Iris pigment epithelial cell (primary cell): ENCODE data around the gene ASCC3.

ENCODE experiments used
- DNase-seq: peaks from one replicate; pipeline ENCODE4 v3.0.0-alpha.2; 2011; ENCODE audit warnings: low read depth

Gene ASCC3

DNA sequence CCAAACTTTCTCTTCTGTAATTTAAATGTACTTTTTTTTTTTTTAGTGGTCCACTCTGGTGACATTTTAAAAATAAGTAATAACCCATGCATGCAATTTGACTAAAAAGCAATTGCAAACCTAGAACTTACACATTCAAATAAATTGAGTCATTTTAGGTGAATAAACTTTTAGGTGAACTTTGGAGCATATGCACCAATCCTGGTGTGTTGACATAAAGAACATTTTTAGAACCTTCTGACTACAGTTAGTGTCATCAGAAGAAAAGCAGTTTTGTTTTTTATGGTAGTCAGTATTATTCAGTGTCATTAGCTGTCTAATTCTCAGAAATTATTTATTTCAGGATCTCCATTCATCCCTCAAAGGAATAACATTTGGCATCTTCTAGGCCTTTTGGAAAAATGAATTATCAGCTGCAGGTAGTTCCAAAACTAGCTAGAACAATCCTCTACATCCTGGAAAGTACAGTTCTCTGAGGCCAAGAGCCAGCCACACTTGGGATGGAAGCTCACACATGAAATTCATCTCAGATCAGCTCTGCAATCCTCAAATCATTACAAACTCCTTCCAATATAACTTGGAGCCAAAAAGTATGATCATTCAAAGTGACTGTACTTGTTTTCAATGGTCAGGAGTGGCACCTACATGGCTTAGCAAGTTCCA, 378.0 kb downstream of the ASCC3 start:
- no peak for DNase-seq

DNA sequence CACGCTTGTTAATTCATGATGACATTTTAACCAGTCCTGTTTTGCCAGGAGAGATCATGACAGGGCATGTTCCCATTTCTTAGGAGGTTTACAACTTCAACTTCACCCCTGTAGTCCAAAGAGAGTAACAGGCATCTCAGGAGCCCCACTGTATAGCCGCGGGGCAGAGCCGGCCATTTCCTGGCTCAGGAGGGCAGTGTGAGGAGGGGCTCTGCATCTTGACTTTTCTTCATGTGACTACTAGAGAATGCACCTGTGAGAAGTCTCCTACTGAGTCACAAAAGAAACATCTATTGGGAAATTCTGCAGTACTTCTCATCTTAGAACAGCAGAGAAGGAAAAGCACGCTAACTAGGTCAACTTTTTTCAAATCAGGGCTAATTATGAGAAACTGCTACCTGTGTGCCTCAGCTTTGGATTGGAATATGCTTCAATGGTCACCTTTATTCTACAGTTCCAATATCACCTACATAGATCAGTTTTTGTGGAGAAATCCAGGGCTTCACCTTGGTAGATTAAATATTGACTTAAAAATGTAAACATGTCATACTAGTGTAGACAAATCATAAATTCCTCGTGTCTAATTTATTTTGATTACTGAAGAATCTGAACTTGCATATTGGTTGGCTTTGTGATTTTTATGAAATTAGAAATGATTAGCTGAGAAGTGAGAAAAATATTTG, 387.8 kb downstream of the ASCC3 start:
- DNase-seq, result no peak

DNA sequence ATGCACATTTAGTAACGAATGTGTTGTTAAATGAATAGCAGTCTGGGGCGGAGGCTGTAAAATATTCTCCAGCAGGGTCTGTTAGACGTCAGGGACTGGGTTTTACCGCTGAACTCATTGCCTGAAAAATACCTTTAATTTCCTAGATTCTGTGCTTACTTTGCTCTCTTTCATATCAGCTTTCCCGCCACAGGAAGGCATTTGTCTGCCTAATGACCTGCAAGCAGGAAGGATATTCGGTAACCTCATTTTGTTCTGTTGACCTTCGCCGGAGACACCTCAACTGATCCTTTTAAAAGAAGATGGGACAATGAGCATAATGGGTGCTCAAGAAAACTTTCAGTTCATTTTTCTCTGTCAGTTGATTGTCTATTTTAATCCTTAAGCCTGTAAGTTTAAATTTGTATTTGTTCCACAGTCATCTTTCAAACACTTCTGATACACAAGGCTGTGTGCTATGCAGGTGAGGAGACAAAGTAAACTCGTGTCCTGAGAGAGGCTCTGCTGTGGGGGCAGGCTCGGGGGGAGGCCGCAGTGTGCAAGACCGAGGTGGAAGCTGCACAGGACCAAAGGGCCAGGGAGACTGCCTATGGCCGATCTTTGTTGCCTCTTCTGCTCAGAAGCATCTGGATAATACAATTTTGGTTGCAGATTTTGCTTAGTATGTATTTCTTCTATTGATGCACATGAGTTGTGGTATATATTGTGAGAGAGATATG, 389.0 kb downstream of the ASCC3 start:
- DNase-seq, result no peak

DNA sequence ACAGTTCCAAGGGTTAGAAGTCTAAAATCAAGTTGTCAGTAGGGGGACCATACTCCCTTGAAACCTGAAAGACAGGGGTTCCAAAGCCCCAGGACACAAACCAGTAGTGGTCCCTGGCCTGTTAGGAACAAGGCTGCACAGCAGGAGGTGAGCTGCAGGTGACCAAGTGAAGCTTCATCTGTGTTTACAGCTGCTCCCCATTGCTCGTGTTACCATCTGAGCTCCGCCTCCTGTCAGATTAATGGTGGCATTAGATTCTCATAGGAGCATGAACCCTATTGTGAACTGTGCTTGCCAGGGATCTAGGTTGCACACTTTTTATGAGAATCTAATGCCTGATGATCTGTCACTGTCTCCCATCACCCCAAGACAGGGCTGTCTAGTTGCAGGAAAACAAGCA, 391.1 kb downstream of the ASCC3 start:
- no peak for DNase-seq

DNA sequence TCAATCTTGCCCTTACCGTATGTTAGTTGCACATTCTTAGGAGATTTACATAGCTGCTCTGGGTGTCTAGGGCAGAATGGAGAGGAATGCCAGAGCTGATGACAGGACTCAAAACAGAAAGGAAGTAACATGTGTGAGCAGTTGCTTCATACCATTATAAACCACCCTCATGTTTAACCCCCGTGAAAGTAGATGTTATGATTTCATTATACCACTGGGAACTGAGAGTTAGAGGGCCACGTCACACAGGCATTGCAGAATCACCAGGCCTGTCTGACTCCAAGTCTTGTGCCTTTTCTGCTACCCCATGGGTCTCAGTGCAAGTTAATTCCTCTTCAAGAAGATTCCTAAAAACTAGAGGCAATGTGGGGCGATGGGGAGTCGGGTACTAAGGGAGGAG, 392.9 kb downstream of the ASCC3 start:
- DNase-seq, result peak; percentile 37

DNA sequence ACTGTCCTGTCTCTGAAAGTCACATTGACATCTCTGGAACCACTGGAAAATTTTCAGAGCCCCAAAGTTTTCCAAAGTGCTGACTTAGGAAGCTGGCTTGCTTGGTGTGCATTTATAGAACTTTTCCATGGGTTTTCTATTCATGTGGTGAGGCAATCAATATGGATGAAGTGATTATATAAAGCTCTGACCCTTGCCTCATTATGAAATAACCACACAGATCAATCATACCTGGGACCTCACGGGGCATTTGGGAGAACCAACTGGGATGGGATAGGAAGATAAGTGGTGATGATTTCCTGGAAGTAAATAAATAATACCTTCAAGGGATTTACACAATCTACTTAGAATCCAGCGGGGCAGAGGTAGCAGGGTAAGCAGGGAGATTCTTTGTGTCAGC, 393.5 kb downstream of the ASCC3 start:
- DNase-seq, result no peak

DNA sequence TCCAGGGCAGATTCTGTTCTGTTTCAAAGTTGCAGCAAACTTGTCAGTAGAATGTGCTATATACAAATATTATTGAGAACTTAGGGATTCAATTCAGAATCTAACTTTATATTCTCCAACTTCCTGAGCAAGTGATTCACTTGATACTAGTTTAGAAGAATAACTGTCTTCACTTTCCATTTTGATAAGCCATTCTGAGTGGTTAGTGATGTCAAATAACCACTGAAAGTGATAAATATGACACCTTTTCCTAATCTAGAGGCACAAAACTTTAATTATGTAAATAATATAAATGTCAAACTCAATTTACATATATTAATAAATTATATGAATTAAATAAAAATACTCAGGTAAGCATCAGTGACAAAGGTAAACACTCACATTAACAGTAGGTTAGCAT, 395.9 kb downstream of the ASCC3 start:
- no peak for DNase-seq

DNA sequence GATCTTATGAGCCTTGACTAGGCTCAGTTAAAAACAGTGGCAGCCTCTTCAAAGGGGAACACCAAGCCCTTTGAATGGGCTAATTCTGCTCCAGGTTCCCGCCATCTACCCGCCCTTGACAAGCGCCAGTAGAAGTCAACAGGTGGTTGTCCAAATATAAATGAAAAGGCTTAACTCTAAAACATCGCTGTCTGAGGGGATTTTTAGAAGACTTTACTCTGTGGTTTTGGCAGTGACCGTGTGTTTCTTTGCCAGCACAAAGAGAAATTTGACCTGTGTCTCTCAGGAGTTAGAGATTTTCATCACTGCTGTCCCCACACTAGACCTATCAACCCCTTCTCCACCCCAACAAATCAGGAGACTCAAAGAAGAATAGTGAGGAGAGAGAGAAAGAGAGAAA, 396.7 kb downstream of the ASCC3 start:
- DNase-seq, result no peak

DNA sequence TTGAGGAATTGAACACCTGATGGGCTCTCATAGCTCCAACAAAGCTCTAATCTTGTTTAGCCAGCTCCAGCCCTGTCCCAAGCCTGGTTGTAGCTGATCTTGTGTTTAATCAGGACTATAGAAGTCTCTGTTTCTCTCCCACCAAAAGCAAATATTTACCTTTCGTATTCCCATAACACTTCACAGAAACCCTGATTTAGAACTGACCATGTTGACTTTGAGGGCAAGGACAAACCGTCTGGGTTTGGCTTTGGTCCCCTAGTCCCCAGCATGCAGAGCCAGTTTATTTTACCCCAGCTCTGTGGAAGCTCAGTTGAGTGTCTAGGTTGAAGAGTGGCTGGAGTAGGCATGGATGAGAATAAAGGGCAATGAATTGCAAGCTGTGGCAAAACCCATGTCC, 398.4 kb downstream of the ASCC3 start:
- no peak for DNase-seq

DNA sequence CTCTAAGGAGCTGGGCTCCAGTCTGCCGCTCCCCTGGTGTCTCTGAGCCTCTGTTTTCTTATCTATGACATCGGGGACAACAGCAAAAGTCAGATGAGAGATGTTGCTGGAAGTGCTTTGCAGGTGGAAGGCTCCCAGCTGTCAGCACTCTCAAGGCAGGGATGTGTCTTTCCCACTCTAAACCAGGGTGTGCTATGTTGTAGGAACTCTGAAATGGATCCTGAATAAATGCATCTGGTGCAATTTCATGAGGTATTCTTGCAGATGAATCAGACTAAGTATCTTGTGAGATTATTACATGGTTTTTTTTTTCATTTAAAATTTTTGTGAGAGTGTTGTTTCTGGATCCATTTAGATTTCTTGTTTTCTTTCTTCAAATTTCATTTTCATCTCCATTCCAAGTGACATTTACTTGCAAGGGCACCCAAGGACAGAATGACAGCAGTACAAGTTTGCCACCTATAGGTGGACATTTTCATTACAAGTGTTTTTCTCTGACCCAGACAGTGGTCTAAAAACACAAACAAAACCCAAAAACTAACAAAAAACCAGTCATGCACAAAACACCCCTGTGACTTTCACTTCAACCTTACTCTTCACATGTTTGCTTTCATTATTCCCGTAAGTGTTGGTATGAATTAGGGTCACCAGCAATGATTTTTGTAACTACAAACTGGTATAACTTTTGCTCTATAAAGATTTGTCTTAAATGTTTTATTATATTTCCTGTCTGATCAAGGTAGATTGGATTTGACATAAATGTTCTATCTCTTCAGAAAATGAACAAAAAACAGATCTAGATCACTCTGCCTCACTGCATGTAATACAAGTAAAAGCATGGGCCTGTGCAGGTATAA, 401.7 kb downstream of the ASCC3 start:
- peak; percentile 43 for DNase-seq

DNA sequence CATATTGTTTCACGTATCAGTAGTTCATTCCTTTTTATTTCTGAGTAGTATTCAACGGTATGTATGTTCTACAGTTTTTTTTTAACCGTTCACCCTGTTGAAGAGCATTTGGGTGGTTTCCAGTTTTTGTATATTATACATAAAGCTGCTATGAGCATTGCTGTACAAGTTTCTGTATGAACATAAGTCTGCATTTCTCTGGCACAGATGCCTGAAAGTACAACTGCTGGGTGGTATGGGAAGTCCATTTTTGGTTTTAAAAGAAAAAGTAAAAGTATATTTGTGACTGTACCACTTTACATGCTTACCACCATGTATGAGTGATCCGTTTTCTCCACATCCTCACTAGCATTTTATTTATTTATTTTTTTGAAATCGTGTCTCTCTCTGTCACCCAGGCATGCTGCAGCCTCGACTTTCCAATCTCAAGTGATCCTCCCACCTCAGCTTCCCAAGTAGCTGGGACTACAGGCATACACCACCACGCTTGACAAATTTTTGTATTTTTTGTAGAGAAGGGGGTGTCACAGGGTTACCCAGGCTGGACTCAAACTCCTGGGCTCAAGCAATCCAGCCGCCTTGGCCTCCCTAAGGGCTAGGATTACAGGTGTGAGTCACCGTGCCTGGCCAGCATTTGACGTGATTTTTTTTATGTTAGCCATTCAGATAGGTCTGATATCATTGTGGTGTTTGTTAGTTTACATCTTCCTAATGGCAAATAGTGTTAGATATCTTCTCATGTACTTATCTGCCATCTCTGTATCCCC, 405.4 kb downstream of the ASCC3 start:
- DNase-seq, result peak; percentile 51

DNA sequence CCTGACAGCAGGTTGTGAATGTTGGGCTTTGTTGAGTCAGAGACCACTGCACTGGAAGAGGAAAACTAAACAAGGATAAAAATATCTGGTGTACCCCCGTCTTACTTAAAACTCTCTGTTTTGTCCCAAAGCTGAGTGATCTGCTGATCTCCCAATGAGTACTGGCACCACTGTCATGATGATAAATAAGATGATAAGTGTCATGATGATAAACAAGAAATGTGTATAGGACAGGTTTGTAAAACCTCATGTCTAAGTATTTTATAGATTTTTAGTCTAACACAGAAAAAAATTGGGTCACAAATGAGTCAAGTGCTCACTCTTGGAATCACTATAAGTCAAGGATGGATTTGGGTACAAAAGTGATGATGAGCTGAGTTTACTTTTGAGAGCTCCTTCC, 407.9 kb downstream of the ASCC3 start:
- DNase-seq, result no peak

DNA sequence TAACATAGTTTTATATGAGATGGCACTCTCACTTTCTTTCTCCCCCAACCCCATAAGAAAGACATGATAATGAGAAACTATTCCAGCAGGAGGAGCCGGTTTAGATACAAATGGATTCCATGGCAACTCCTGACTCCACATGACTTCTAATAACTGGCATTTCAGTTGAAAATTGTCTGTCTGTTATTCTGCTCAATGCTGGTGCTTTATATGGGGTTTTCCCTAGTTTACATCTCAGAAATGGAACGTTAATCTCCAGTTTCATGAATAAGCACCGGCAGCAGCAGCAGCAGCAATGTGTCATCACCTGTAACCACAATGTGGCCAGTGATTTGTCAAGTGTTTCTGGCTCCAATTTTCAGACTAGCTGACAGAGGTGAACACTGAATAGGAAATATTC, 408.5 kb downstream of the ASCC3 start:
- peak; percentile 70 for DNase-seq

DNA sequence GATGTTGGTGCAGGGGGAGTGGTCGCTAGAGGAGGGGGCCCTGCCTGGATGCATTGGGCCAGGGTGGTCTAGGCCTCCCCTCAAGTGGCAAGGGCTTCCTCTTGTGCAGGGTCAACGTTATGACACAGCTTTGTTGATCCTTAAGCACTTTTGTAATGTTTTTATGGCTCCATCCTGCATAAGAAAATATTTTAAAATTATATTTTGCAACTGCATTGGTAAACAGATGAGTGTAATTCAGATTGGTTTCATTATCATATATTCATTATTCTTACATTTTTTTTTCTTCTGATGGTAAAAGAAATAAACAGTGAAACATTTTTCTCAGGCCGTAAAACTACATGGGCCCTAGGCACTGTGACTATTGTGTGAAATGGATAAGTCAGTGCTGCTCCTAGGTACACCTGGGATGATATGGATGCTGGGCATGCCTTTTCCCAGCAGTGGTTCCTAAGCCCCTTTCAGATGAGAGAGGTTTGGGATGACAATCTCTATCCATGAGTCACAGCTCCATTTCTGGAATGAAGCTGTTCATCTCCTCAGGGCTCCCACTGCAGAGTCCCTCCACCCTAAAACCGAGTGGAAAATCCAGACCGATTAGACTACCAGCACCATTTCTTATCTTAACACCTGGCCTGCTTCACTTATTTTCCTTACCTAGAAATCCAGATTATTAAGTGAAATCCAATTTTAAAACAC, 410.6 kb downstream of the ASCC3 start:
- no peak for DNase-seq

DNA sequence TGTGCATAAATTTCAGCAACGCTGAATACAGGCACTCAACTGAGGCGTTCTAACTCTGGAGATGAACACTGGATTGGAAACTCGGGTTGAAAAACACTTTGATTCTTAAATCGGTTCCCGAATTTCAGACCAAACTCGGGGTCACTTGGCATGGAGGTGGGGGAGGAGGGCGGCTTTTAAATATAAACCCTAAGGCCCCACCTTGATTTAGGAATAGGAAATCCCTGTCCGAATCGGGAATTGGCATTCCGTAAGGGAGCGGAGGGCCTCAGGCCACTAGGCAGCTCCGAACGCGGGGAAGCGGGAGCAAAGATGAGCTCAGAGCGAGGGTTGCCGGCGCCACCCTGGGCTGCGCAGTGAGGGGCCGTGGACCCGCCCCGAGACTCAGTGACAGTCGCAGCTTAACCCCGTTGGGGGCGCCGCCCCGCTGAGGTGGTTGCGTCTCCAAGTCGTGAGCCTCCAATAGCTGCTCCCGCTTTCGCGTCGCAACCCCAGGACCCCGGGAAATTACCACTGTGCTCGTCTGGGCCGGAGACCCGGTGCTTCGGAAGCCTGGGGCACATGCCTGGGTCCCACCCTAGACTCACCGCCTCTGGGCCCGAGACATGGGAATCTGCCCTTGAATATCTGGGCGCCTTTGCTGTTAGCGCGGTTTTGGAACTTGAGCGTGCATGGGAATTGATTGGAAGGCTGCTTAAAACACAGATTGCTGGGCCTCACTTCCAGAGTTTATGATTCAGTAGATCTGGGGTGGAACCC, 411.8 kb downstream of the ASCC3 start:
- DNase-seq, result no peak

DNA sequence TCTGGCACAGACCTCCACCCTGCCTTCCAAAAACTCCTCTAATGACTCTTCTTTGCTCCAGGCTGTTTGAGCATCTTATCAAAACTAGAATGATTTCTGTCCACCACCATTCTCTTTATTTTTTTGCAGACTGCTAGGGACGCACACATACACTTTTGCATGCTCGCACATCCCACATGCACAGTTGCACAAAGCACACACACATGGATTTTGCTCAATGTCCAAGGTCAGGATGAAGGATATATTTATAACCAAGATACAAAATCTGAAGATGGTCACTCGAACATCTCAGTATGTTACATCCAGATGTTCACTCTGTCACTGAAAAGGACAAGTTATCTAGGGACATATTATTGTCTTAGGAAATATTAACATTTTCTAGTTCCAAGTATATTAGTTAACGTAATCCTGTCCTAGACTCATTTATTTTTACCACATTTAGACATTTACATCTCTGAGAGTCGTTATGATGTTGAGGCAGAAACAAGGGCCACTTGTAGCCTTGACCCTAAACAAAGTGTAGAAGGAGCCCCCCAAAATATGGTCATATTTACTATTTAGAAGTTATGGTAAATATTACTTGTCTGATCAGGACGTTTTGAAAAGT, 413.0 kb downstream of the ASCC3 start:
- no peak for DNase-seq

DNA sequence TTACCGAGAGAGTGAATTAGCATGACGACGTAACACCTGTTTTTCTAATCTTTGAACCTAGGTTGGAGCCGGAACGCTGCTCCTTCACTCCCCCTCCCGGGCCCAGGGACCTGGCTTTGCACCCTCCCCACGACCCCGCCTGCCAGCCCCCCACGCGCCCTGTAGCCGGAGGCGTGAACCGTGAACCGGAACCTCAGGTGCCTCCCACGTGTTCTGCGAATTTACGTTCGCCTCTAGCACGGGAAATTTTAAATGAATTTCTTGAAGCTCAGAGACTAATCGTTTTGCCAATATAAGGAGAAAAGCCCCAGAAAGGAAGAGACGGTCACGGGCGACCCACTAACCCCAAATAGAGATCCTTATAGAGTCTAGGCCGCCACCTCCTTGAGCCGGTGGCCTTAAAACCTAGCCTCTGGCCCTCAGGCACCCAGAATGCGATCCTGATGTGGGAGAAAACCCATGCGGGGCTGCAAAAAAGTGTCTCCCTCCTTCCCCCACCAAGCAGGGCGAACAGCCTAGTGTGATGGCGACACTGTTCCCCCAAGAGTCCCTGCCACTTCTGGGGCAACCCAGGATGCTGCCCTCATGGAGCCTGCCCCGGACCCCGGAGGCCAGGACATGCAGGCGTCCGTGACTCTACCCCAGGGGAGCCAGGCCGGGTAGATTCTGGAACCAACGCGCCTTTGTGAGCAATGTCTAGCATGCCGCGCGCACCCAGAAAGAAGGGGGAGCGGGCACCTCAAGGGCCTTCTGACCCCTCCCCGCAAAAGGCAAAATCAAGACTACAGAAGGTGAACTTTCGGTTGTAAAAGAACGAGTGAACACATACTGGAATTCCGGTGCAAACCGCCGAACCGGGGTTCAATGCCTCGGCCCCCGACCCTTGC, 413.8 kb downstream of the ASCC3 start:
- no peak for DNase-seq

DNA sequence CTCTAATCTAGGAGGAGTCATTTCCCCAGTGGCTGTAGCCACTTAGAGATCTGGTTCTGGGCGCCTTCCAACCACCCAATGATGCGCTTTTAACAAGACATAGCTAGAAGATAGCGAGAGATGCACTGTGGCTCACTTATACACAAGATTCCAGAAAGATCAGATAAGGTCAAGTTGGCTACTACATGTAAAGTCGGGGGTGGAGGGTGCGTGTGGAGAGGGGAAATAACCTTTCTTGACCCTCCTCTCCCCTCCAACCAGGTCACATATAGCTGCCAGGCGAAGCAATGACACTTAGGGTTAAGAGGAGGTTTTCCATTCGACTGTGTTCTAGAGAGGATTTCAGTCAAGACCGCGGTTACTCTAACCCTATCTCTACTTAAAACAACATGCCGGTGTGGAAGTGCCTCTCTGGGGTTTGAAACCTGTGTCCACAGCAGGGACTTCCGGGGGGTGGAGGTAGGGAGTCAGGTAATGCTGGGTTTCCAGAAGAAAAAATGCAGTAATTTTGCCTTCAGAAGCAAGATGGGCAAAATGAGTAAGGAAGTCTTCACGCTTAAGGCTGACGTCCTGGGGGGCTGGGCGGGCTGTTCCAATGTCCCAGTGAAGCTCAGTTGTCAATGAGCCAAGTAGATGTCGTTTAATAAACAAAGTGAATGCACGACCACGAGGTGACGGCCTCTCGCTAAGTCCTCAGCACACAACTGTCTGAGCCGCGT, 414.6 kb downstream of the ASCC3 start:
- no peak for DNase-seq
